HG02759 (cell line): ENCODE results near the gene RGS8.

Experiments
- ATAC-seq: cut with Tn5 transposase; IDR thresholded peaks from one replicate; pipeline ENCODE4 v1.9.1; 2021; ENCODE audit warnings: mild to moderate bottlenecking, moderate library complexity; ENCODE audit not compliant: unreplicated experiment

RGS8 gene

GRCh38 chr1:182644886-182645285 lies 39.5 kb downstream of the RGS8 start:
- ATAC-seq = peak; percentile 53

- no peak for ATAC-seq
Observed at GRCh38 chr1:182643699-182644098, 40.7 kb downstream of the RGS8 start.

DNA sequence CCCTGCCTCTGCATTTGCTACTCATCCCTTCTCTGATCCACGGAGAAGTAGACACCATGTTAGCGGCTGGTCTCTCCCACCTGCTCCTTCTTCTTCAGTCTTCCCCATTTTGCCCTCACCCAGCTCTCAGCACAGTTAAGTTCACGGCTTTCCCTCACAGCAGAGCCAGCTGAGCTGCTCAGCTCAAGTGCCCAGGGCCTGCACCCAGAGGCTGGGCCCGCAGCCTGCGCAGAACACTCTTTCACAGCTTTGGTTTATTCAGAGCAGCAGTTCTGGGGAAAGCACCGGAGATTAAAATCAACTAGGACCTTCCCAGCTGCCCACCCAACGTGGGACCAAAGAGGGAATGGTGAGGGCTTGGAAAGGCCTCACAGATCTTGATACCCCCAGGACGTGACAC lies 41.9 kb downstream of the RGS8 start:
- ATAC-seq = no peak

- ATAC-seq = no peak
Observed at GRCh38 chr1:182641561-182641960, 42.8 kb downstream of the RGS8 start.

DNA sequence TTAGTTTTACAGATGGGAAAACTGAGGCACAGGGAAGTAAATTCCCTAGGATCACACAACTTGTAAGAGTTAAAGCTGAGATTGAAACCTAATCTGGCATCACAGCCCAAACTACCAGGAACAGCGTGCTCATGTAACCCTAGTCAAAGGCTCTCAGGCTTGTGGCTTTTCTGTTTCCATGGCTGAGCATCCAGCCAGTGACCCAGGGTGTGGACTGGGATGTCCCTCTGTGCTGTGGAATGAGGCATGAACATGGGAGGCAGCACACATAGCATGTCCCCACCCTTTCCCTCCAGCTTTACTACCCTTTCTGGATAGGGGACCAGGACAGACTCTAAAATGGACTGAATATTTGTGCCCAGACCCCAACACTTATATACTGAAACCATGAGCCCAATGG lies 45.1 kb downstream of the RGS8 start:
- no peak for ATAC-seq

DNA sequence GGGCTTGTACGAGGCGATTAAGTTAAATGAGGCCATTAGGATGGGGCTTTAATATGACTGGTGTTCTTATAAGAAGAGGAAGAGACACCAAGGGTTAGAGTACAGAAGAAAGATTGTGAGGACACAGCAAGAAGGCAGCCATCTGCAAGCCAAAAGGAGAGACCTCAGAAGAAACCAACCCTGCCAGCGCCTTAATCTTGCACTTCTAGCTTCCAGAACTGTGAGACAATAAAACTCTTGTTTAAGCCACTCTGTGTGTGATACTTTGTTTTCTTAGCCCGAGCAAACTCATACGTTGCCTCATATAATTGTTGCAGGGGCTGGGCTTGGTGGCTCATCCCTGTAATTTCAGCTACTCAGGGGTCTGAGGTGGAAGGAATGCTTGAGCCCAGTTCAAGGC lies 46.6 kb downstream of the RGS8 start:
- no peak for ATAC-seq

DNA sequence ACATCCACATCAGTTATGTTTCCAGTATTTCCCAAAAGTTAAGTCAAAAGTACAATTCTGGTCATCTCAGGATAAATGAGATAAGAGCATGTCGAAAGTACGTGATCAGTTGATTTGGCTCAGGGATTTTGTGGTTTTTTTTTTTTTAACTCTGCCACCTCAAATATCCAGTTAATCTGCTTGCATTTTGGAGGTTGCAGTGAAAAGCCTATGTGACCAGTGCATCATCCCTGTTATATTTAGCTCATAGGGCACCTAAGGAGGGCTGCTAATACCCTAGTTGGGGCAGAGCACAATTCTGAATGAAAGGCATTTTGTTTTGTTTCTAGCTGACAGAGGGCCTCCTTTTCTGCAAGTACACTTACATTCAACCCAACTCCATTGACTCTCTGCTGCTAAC lies 48.5 kb downstream of the RGS8 start:
- no peak for ATAC-seq
